Right kidney (tissue), 1 donor: ENCODE results near the gene BMP8B.
A peak's percentile ranks its signal among the peaks of the same experiment; 100 is the strongest.

ENCODE experiments used
- DNase-seq: peaks from one replicate; pipeline ENCODE4 v3.0.0-alpha.2; 2016

The BMP8B gene

GRCh38 chr1:39758556-39759435 lies 29.9 kb downstream of the BMP8B start:
- no peak for DNase-seq

- DNase-seq = no peak
Observed at GRCh38 chr1:39757501-39757900, 31.2 kb downstream of the BMP8B start.

DNA sequence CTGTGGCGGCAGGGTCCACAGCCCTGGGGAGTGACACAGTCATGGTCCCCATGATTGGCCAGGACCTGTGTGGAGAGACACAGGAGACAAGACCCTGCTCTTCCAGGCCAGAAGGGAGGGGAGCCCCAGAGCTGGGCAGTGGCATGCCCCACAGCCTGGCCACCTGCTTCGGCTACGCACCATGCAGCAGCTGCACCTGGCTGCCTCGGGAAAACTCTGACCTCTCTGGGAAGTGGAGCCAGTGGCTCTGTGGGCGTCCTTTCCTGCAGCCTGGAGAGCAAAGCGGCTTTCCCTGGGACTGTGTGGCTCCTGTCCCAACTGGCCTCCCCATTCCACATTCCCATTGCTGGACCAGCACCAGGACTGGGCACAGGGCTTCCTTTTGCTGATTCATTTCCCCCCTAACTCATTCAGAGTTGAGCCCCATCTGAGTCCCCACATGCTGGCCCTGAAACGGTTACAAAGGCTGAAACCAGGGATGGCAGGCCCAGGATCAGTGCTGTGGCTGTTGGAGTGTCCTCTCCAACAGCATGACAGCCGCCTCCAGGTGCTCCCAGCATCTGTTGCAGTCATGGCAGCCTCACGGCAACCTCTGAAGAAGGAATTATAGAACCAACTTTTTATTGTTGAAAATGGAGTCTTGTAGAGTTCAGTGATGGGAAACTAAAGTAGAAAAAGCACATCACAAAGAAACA lies 32.6 kb downstream of the BMP8B start:
- DNase-seq = no peak

DNA sequence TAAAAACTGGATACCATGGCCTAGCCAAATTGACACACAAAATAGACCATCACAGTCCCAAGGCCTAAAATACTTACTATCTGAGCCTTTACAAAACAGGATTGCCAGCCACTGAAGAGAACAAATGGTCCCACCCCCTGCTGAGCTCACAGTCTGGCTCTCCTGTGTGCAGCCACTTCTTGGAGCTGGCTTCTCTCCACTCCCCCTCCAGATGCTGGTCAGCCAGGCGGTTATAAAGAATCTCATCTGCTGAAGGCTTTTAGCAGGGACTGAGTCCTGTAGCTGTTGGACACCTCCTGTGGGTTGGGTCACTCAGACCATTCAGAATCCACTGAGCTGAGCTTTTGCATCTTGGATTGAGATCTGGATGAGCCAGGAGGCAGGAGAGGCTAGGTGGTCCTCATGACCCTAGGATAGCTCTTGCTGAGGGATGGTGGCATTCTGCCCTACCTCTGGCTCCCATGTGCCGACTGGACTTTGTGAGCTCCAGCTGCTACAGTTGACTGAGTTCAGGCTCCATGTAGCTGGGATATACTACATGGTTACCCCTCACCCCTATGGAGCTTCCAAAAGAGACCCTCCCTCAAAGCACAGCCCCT lies 33.7 kb downstream of the BMP8B start:
- DNase-seq = no peak

GRCh38 chr1:39754026-39754570 lies 34.6 kb downstream of the BMP8B start:
- no peak for DNase-seq

- DNase-seq = no peak
Observed at GRCh38 chr1:39753132-39754025, 35.3 kb downstream of the BMP8B start.

DNA sequence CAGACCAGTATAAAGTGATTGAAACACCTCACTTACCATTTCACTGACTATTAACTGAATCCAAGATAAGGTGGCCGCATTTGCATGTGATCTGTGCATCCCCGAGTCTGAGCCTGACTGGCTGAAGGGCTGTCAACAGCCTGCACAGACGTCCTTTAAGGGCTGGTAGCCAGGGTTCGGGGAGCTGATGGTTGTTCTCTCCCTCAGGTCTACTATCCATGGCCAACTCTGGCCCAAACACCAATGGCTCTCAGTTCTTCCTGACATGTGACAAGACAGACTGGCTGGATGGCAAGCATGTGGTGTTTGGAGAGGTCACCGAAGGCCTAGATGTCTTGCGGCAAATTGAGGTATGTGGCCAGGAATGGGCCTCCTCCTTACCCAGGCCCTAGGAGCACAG lies 36.0 kb downstream of the BMP8B start:
- no peak for DNase-seq

GRCh38 chr1:39751595-39751994 lies 37.1 kb downstream of the BMP8B start:
- no peak for DNase-seq

DNA sequence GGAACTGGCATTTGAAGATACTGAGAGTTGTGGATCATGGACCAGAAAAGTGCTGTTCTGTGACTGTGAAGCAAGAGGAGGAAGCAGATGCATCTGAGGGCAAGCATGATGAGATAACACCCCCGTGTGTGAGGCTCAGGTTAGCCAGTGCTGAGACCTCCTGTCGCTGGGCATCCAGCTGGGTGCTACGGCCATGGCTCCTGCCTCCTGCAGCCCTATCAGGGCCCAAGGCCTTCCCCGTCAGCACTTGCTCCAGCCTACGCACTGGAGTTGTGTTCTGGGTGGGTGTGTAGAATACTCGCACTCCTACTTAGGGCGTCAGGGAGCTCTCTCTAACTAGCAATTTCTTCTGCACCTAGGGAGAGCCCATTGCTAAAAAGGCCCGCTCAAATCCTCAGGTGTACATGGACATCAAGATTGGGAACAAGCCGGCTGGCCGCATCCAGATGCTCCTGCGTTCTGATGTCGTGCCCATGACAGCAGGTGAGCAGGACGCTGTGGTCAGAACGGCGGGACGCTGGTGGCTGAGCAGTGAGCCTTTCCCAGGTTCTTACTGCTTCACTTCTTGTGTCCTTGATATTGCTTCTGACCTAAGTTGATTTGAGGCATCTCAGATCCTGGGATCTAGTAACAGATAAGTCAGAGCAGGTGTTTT lies 43.5 kb downstream of the BMP8B start:
- DNase-seq = no peak

DNA sequence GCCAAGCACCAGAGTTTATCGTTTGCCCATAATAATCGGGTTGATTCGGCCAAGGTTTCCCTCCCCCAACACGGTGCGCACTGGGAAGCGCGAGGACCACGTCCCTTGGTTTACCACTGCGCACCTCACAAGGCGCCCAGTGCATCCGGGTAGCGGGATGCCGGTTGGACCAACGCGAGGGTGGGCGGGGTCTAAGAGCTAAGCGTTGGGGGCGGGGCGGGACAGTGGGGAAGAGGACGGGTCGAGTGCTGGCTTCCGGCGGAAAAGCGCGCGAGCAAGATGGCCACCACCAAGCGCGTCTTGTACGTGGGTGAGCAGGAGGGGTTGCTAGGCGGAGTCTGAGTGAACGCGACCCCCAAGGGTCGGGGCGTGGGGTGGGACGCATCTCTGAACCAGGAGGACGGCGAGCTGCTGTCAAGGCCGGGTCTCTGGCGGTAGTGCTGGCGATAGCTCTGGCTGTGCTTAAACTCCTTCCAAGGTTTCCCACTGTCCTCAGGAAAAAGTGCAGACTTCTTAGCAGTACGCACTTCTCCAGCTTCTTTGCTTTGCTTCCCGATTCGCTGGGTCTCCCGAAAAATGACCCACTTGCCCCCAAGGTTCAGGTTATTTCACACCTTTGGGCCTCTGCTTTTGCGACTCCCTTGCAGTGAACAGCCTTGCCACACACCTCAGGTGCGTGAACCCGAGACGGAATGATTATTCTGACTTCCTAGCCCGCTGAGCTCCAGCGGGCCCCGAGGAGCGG lies 49.9 kb downstream of the BMP8B start, which contains the start of gene PPIE:
PPIE (plus strand) TSS at position 261 of the 745 bp plus-strand sequence; CDS start at position 280, 19 bp downstream.
- DNase-seq = peak; percentile 80

DNA sequence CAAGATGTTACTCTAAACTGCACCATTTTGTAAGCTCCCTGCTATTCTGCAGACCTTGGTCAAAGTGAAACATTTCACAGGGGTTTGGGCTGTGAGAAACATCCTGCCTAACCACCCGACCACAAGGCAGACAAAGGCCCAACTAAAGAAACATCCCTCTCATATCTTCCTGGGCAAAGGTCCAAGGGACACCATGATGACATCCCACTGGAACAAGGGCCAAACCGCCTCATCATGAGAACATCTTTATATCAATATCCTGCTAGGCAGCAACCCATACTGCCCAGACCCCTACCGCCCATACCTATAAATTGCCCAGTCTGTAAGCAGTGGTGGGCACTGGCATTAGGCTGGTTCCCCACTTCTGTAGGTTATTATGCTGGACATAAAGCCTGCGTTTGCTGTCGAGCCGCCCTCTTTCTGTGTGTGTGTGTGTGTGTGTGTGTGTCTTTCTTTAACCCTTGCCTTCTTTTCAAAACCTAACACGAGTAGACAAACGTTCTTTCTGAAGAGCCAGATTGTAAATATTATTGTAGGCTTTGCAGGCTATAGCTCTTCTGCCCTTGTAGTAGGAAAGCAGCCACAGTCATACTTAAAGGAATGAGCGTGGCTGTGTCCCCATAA lies 51.0 kb downstream of the BMP8B start:
- no peak for DNase-seq

DNA sequence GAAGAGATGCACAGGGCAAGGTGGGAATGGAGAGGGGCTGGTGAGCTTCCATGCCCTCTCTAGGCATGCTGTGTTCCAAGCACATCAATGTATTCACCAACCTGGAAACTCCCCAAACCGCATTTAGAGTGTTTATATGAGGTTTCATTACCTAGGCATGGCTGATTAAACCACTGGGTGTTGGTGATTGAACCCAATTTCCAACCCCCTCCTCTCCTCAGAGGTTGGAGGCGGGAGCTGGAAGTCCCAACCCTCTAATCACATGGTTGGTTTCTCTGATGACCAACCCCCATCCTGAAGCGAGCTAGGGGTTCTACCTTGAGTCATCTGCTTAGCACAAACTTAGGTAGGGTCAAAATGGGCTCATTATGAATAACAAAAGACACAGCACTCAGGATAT lies 52.9 kb downstream of the BMP8B start:
- DNase-seq = no peak

DNA sequence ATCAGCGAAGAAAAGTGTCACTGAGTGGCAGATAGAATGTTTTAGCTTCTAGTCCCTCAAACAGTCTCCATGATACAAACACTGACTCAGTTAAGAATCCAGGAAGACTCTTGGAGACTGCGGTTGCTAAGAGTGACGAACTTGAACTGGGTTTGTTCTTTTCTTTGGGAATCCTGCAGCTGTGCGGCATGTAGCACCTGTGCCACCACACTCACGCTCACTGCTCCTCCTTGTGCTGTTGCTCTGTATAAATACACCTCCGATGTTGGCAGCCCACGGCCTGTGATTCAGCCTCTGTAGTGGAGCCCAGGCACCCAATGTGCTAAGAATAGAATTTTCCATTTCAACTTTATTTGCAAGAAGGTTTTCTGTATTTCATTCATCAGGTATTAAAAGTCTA lies 55.5 kb downstream of the BMP8B start:
- DNase-seq = no peak

GRCh38 chr1:39732730-39733129 lies 55.9 kb downstream of the BMP8B start:
- DNase-seq = no peak

- no peak for DNase-seq
Observed at GRCh38 chr1:39729842-39730241, 58.8 kb downstream of the BMP8B start.

DNA sequence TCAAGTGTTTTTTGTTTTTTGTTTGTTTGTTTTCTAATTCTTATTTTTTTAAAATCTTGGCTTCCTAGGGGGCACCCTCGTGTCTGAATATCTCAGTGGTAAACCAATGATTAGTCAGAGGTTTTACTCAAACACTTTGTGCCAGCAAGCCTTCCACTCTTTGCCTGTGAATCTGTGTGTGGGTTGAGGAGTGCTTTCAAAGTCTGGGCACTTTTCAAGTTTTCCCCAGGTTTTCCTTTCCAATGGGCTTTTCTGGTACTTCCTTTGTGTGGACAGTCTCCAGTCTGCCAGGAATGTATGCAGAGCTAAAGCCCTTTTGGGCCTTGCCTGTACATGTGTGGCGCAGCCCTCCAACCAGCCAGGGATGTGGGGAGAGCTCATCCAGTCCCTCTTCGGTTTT lies 59.6 kb downstream of the BMP8B start:
- DNase-seq = no peak

GRCh38 chr1:39727932-39728317 lies 60.7 kb downstream of the BMP8B start:
- DNase-seq = no peak

- no peak for DNase-seq
Observed at GRCh38 chr1:39727221-39727931, 61.3 kb downstream of the BMP8B start.

- DNase-seq = no peak
Observed at GRCh38 chr1:39726600-39726999, 62.1 kb downstream of the BMP8B start.
